Measurements from ENCODE around the gene COL4A2. TPM values are rescaled to one million over a fixed set of nuclear protein-coding genes. Genes with fewer than 3 reads are reported as not detected.

Gene COL4A2
- polyA plus RNA-seq, 1 experiment = 886 TPM

DNA sequence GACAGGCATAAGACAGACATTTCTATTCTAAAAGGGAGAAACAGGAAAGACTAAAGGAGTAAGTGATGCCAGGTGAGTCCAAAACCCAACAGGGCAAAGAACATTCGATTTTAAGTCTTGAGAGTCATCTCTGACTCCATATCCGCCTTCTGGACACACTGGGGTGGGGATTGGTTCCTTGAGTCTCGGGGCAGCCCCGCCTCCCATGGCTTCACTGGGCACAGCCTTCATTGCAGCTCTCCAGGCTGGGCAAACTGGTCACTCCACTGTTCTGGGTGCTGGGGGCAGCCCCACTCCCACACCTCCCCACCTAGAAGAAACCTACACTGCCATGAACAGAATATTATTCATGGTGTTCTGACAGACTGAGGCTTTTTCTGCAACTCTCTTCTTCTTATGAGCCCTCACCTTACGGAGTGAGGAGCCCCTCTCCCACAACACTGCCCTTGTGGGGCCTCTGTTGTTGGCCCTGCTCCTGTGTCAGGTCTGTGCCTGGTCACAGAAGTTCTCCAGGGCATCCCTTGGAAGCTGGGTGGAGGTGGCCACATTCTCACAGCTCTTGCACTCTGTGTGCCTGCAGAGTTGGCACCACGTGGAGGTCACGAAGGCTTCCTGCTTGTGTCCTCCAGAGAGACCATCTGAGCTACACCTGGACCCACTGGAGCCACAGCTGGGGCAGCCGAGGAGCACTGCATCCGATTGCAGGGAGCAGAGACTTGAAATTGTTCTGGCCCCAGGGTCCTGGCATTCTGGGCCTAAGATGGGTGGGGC is 95.4 kb downstream of the COL4A2 start:
- POLR2A ChIA-PET = interaction anchor here (1.1 kb wide), 1 partner anchor 160 kb away, joined by 3 read pairs; the partner anchor contains the start of gene RAB20
- Histone ChIP-seq H3K4me3 (ENCODE audit: low read depth, low read length) (no peak overlapping the region), H3K36me3 (ENCODE audit: control insufficient read depth, insufficient read depth, low read length) (no peaks in the 10 kb centered on the region), H3K27me3 (ENCODE audit: control insufficient read depth, insufficient read depth, low read length) (no peaks in the 10 kb centered on the region)
- TF ChIP-seq, protein P1, sequence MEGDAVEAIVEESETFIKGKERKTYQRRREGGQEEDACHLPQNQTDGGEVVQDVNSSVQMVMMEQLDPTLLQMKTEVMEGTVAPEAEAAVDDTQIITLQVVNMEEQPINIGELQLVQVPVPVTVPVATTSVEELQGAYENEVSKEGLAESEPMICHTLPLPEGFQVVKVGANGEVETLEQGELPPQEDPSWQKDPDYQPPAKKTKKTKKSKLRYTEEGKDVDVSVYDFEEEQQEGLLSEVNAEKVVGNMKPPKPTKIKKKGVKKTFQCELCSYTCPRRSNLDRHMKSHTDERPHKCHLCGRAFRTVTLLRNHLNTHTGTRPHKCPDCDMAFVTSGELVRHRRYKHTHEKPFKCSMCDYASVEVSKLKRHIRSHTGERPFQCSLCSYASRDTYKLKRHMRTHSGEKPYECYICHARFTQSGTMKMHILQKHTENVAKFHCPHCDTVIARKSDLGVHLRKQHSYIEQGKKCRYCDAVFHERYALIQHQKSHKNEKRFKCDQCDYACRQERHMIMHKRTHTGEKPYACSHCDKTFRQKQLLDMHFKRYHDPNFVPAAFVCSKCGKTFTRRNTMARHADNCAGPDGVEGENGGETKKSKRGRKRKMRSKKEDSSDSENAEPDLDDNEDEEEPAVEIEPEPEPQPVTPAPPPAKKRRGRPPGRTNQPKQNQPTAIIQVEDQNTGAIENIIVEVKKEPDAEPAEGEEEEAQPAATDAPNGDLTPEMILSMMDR (IDR thresholded peaks at IDR 0.05; ENCODE audit: insufficient read depth, low read depth, low read length) = no peak
- no peak for DNase-seq (ENCODE audit: low read depth)
- CTCF ChIA-PET = interaction anchor here (2.2 kb wide), 1 partner anchor 9 kb away, joined by 8 read pairs; no protein-coding TSS in a partner anchor

DNA sequence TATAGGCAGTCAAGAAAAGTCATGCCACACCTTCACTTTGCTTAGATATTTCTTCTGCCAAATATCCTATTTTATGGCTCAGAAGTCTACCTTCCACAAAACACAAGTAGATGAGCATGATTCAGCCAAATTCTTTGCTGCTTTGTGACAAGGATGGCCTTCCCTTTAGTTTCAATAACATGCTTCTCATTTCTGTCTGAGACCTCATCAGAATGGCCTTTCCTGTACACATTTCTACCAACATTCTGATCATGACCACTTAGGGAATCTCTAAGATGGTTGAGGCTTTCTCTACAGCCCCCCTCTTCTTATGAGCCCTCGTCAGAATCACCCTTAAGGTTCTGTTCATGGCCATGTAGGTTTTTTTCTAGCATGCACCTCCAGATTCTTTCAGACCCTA is 96.2 kb downstream of the COL4A2 start:
- DNase-seq (ENCODE audit: low read depth) = peak; percentile 83
- TF ChIP-seq, protein P1 (IDR thresholded peaks at IDR 0.05; ENCODE audit: insufficient read depth, low read depth, low read length) = no peak
- Histone ChIP-seq H3K27me3 (ENCODE audit: control insufficient read depth, insufficient read depth, low read length) (no peaks in the 10 kb centered on the region), H3K4me3 (ENCODE audit: low read depth, low read length) (no peak overlapping the region), H3K36me3 (ENCODE audit: control insufficient read depth, insufficient read depth, low read length) (no peaks in the 10 kb centered on the region)
- POLR2A ChIA-PET = interaction anchor here (1.1 kb wide), 1 partner anchor 159 kb away, joined by 3 read pairs; the partner anchor contains the start of gene RAB20
- CTCF ChIA-PET = interaction anchor here (0.6 kb wide), 1 partner anchor 104 kb away, joined by 3 read pairs; no protein-coding TSS in a partner anchor

DNA sequence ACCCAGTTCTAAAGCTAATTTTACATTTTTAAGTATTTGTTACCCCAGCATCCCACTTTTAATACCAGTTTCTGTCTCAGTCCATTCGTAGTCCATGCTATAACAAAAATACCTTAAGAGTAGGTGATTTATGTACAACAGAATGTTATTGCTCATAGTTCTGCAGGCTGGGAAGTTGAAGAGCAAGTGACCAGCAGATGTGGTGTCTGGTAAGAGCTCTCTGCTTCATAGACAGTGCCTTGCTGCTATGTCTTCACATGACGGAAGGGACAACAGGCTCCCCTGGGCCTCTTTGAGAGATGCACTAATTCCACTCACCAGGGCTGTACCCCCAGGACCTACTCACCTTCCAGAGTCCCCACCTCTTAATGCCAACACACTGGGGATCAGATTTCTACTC is 96.6 kb downstream of the COL4A2 start:
- Histone ChIP-seq H3K4me3 (ENCODE audit: low read depth, low read length) (no peak overlapping the region), H3K36me3 (ENCODE audit: control insufficient read depth, insufficient read depth, low read length) (no peaks in the 10 kb centered on the region), H3K27me3 (ENCODE audit: control insufficient read depth, insufficient read depth, low read length) (no peaks in the 10 kb centered on the region)
- ChIA-PET CTCF (interaction anchor here (0.6 to 1.0 kb wide), 2 partner anchors 105 to 160 kb away, joined by 3 read pairs; no protein-coding TSS in a partner anchor), POLR2A (interaction anchor here (1.1 kb wide), 1 partner anchor 158 kb away, joined by 3 read pairs; the partner anchor contains the start of gene RAB20)
- DNase-seq (ENCODE audit: low read depth) = no peak
- TF ChIP-seq, protein P1 (IDR thresholded peaks at IDR 0.05; ENCODE audit: insufficient read depth, low read depth, low read length) = no peak

DNA sequence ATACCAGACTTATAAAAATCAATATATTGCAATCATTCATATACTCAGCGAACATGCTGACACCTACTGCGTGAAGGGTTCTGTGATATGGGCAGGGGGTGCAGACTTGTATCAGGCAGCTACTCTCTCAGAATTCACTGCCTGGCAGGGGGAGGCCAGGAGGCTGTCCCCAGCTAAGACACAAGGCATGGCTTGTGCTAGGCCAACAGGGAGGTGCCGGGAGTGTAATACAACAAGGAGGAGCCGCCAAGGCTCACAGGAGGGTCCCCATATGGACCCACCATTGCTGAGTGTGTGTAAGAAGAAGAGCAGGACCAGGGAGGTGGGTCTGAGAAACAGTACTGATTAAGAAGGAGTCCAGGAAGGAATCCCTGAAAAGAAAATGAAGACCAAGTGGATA is 97.2 kb downstream of the COL4A2 start:
- CTCF ChIA-PET = interaction anchor here (1.0 kb wide), 1 partner anchor 161 kb away, joined by 3 read pairs; no protein-coding TSS in a partner anchor
- POLR2A ChIA-PET = no interaction called here
- TF ChIP-seq, protein P1 (IDR thresholded peaks at IDR 0.05; ENCODE audit: insufficient read depth, low read depth, low read length) = no peak
- Histone ChIP-seq H3K36me3 (ENCODE audit: control insufficient read depth, insufficient read depth, low read length) (no peaks in the 10 kb centered on the region), H3K4me3 (ENCODE audit: low read depth, low read length) (no peak overlapping the region), H3K27me3 (ENCODE audit: control insufficient read depth, insufficient read depth, low read length) (no peaks in the 10 kb centered on the region)
- no peak for DNase-seq (ENCODE audit: low read depth)
